OCI-LY7 (cell line): ENCODE results near the gene GNL1. TPM values are rescaled to one million over a fixed set of nuclear protein-coding genes. Genes with fewer than 3 reads are reported as not detected.

ENCODE experiments used
- BruUV-seq: library from RNA; stranded (reverse); fragments of 400-500 nt; replicated peaks from 2 replicates; lab custom pipeline; 2021; lab: Mats Ljungman, UMichigan
- CTCF ChIA-PET: fragments of 300-600 bp; sonication (Branson Sonifier 250); formaldehyde crosslinking; loops from one replicate; lab custom pipeline; 2022; ENCODE audit warnings: antibody characterized with exemption; ENCODE audit not compliant: unreplicated experiment; lab: Charles Lee
- POLR2A ChIA-PET: fragments of 300-600 bp; sonication (Branson Sonifier 250); formaldehyde crosslinking; loops from one replicate; lab custom pipeline; 2022; ENCODE audit warnings: antibody characterized with exemption; lab: Charles Lee
- DNase-seq: peaks from one replicate; pipeline ENCODE4 v3.0.0-alpha.2; 2015; ENCODE audit warnings: low spot score
- H2AFZ ChIP-seq: fragments of 200-600 bp; sonication (generic), shearing (Covaris generic); 2 replicates; pipeline ENCODE4 v1.6.1; 2014; ENCODE audit warnings: mild to moderate bottlenecking, antibody characterized with exemption, low read length, moderate library complexity
- H3K27ac ChIP-seq: fragments of 200-600 bp; sonication (generic); 2 replicates; pipeline ENCODE4 v1.5.1; 2014; ENCODE audit warnings: mixed run types, low read depth, mild to moderate bottlenecking, moderate library complexity, low read length, inconsistent platforms; ENCODE audit not compliant: poor library complexity, severe bottlenecking
- H3K36me3 ChIP-seq: fragments of 200-600 bp; sonication (generic); 2 replicates; pipeline ENCODE4 v1.6.1; 2014; ENCODE audit warnings: mild to moderate bottlenecking, antibody characterized with exemption, low read length, moderate library complexity, mixed read lengths; ENCODE audit not compliant: insufficient read depth
- H3K4me1 ChIP-seq: fragments of 200-600 bp; sonication (generic); 2 replicates; pipeline ENCODE4 v1.5.1; 2014; ENCODE audit warnings: mild to moderate bottlenecking, low read length; ENCODE audit not compliant: insufficient read depth, poor library complexity, severe bottlenecking
- H3K4me2 ChIP-seq: fragments of 200-600 bp; sonication (generic); 2 replicates; pipeline ENCODE4 v1.6.1; 2014; ENCODE audit warnings: mild to moderate bottlenecking, low read length
- H3K4me3 ChIP-seq: fragments of 200-600 bp; sonication (generic); 2 replicates; pipeline ENCODE4 v1.5.1; 2014; ENCODE audit warnings: mild to moderate bottlenecking, low read depth, low read length; ENCODE audit not compliant: poor library complexity, severe bottlenecking
- H3K79me2 ChIP-seq: fragments of 200-600 bp; sonication (generic); 2 replicates; pipeline ENCODE4 v1.6.1; 2016; ENCODE audit warnings: low read depth, mild to moderate bottlenecking, low read length, moderate library complexity, mixed read lengths; ENCODE audit not compliant: insufficient read depth
- H3K9me2 ChIP-seq: fragments of 200-600 bp; sonication (generic); 2 replicates; pipeline ENCODE4 v1.6.1; 2016; ENCODE audit warnings: mild to moderate bottlenecking, low read length, mixed read lengths; ENCODE audit not compliant: insufficient read depth
- H3K9me3 ChIP-seq: fragments of 200-600 bp; sonication (generic); 2 replicates; pipeline ENCODE4 v1.6.1; 2014; ENCODE audit warnings: mild to moderate bottlenecking, mixed run types, low read length, mixed read lengths
- H4K20me1 ChIP-seq: fragments of 200-600 bp; sonication (generic); 2 replicates; pipeline ENCODE4 v1.6.1; 2014; ENCODE audit warnings: mild to moderate bottlenecking, antibody characterized with exemption, low read length, moderate library complexity, mixed read lengths; ENCODE audit not compliant: insufficient read depth
- EZH2phosphoT487 ChIP-seq: fragments of 200-600 bp; sonication (generic); IDR thresholded peaks from 2 replicates; pipeline ENCODE4 v1.6.1; 2018; ENCODE audit warnings: low read depth, borderline replicate concordance, mild to moderate bottlenecking, mixed run types, antibody characterized with exemption, low read length, moderate library complexity, mixed read lengths
- intact Hi-C: fragments of 100-400 bp; cut with micrococcal nuclease; formaldehyde crosslinking; loops from one replicate; pipeline ENCODE4 v1.10.0; 2022; ENCODE audit not compliant: unreplicated experiment
- total RNA-seq, 2 experiments: library from RNA; depleted of rRNA in 1 of 2; stranded (reverse); fragments of >200 nt in 1 of 2; shearing (Covaris generic) in 1 of 2; gene quantifications; 2 replicates each; pipeline ENCODE4 v1.2.3, GENCODE V29; 2014 to 2022
- TF ChIP-seq, protein P1 (sequence below): fragments of 200-600 bp; sonication (generic); conservative IDR thresholded peaks from 2 replicates; pipeline ENCODE4 v1.5.1; 2014; ENCODE audit warnings: mild to moderate bottlenecking, antibody characterized with exemption, low read length, moderate library complexity, mixed read lengths

Gene GNL1
- total RNA-seq, 2 experiments from 2014 or later, result 66.4 to 114 TPM

DNA sequence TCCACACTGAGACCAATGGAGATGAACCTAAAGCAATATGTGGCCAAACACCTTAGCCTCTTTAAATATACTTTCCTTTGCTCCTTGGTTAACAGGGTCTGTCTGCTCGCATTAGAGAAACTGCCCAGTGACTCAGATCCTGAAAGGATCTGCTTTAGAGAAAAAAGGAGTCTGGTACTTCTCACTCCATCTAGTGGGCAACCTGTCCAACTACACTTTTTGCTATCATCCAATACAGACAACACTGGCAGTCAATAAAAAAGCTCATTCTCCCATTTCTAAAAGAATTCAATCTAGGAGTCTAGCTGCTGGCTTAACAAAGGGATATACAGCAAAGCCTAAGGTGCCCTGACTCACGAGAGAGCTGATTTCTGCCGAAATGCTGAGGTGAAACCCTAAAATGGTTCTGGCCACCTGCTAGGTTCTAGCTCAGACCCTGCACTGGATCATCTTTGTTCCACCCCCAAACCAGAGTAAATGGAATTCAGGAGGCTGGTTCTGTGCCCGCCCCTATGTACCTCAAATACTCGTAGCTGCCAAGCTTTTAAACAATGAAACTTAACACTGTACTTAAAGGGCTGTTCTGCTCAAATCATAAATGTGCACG, 11.5 kb downstream of the GNL1 start:
- Histone ChIP-seq H3K4me2 (no peak overlapping the region), H3K4me1 (peaks cover 15% of the 10 kb centered on the region), H3K27ac (no peak overlapping the region), H2AFZ (no peak overlapping the region), H3K9me3 (no peaks in the 10 kb centered on the region), H3K79me2 (no peaks in the 10 kb centered on the region), H3K9me2 (no peaks in the 10 kb centered on the region), H3K4me3 (no peak overlapping the region), H4K20me1 (no peaks in the 10 kb centered on the region), H3K36me3 (peaks cover 57% of the 10 kb centered on the region)
- peak; percentile 67 for DNase-seq
- intact Hi-C loops, result loop anchor here (5.0 kb wide), 2 partner anchors 128 to 188 kb away; partner anchors contain the start of gene DHX16
- ChIA-PET POLR2A (interaction anchor here (1.2 kb wide), 1 partner anchor 10 kb away, joined by 6 read pairs; no protein-coding TSS in a partner anchor), CTCF (interaction anchor here (0.7 to 1.3 kb wide), 3 partner anchors 59 to 186 kb away, joined by 3 to 11 read pairs (median 3); no protein-coding TSS in a partner anchor)
- TSS peak; percentile 38 for BruUV-seq
- no peak for TF ChIP-seq EZH2phosphoT487
- TF ChIP-seq, protein P1, sequence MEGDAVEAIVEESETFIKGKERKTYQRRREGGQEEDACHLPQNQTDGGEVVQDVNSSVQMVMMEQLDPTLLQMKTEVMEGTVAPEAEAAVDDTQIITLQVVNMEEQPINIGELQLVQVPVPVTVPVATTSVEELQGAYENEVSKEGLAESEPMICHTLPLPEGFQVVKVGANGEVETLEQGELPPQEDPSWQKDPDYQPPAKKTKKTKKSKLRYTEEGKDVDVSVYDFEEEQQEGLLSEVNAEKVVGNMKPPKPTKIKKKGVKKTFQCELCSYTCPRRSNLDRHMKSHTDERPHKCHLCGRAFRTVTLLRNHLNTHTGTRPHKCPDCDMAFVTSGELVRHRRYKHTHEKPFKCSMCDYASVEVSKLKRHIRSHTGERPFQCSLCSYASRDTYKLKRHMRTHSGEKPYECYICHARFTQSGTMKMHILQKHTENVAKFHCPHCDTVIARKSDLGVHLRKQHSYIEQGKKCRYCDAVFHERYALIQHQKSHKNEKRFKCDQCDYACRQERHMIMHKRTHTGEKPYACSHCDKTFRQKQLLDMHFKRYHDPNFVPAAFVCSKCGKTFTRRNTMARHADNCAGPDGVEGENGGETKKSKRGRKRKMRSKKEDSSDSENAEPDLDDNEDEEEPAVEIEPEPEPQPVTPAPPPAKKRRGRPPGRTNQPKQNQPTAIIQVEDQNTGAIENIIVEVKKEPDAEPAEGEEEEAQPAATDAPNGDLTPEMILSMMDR, result peak; percentile 89

DNA sequence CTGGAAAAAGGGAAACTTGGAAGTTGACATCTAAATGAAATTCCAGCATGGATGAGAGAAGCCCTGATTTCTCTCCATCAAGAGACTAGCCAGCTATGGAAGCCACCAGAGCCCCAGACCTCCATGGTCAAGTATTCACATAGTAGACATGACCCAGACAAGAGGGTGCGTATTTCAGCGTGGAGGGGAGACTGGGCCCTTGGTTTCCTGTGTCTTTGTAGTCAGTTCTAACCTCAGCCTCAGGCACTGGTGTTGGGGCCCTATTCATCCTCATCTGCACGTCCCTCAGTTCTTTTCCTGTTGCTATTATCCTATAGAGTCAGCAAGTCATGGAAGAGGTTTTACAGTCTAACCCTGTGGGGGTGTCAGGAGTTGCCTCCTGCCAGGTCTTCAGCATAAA, 12.5 kb downstream of the GNL1 start:
- DNase-seq, result no peak
- ChIA-PET POLR2A (no interaction called here), CTCF (no interaction called here)
- intact Hi-C loops, result loop anchor here (5.0 kb wide), 2 partner anchors 128 to 188 kb away; partner anchors contain the start of gene DHX16
- H3K9me2 ChIP-seq, result no peaks in the 10 kb centered on the region
- BruUV-seq, result no TSS peak
- H4K20me1 ChIP-seq, result no peaks in the 10 kb centered on the region
- H3K4me1 ChIP-seq, result peaks cover 15% of the 10 kb centered on the region
- H3K9me3 ChIP-seq, result no peaks in the 10 kb centered on the region
- H3K4me3 ChIP-seq, result no peak overlapping the region
- no peak overlapping the region for H3K4me2 ChIP-seq
- H3K36me3 ChIP-seq, result peaks cover 48% of the 10 kb centered on the region
- no peaks in the 10 kb centered on the region for H3K79me2 ChIP-seq
- no peak overlapping the region for H2AFZ ChIP-seq
- TF ChIP-seq EZH2phosphoT487, result no peak
- TF ChIP-seq, protein P1, result no peak
- no peak overlapping the region for H3K27ac ChIP-seq

DNA sequence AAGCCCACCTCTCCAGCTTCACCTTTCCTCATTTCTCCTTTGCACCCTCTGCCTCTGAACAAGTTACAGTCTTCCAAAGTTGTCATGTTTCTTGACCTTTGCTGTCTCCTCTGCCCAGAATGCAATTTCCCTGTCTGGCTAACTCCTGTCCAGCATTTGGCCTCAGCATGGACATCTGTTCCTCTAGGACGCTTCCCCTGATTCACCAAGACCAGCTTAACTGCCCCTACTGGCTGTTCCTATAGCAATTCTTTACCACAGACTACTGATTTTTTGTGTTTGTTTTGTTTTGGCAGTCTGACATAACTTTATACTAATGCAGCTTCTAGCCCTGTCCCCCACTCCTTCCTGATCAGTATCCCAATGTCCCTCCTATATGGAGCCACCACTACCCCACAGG, 13.4 kb downstream of the GNL1 start:
- no peak overlapping the region for H3K4me3 ChIP-seq
- BruUV-seq, result no TSS peak
- intact Hi-C loops, result loop anchor here (5.0 kb wide), 2 partner anchors 129 to 189 kb away; partner anchors contain the start of gene DHX16

More for the DNA sequence above, 13.4 kb downstream of the GNL1 start:
- Histone ChIP-seq H3K9me3 (no peaks in the 10 kb centered on the region), H3K4me2 (peak overlapping the region; percentile 64; the same call in 1 of the 2 replicates), H3K27ac (peak overlapping the region; percentile 20), H3K9me2 (no peaks in the 10 kb centered on the region), H2AFZ (no peak overlapping the region), H3K79me2 (no peaks in the 10 kb centered on the region), H3K4me1 (peaks cover 15% of the 10 kb centered on the region), H3K36me3 (peaks cover 40% of the 10 kb centered on the region), H4K20me1 (no peaks in the 10 kb centered on the region)
- ChIA-PET CTCF (interaction anchor here (1.6 kb wide), 1 partner anchor 61 kb away, joined by 7 read pairs; no protein-coding TSS in a partner anchor), POLR2A (no interaction called here)
- DNase-seq, result no peak
- no peak for TF ChIP-seq EZH2phosphoT487
- TF ChIP-seq, protein P1, result peak; percentile 16; the same call in 1 of the 2 replicates
